MM.1S (cell line): Measurements from ENCODE around the gene C12orf75.
"Not testable (repeated sequence)": the region's sequence is repeated elsewhere in the genome, so short reads cannot be mapped to it uniquely, and the experiment has no call there.

Experiments used
- DNase-seq: peaks from one replicate; pipeline ENCODE4 v3.0.0-alpha.2; 2015
- H2AFZ ChIP-seq: fragments of 300-600 bp; sonication (generic); 2 replicates; pipeline ENCODE4 v1.6.0; 2016; ENCODE audit warnings: antibody characterized with exemption, low read length
- H3F3A ChIP-seq: fragments of 300-600 bp; sonication (generic); 2 replicates; pipeline ENCODE4 v1.6.1; 2016; ENCODE audit warnings: mild to moderate bottlenecking, antibody characterized with exemption, low read length, moderate library complexity, mixed read lengths; ENCODE audit not compliant: insufficient read depth
- H3K27ac ChIP-seq: fragments of 300-600 bp; sonication (generic); 2 replicates; pipeline ENCODE4 v1.5.1; 2016; ENCODE audit warnings: mild to moderate bottlenecking, low read length
- H3K27me3 ChIP-seq: fragments of 300-600 bp; sonication (generic); replicated peaks from 2 replicates; pipeline ENCODE4 v1.6.0; 2016; ENCODE audit warnings: low read length; ENCODE audit not compliant: insufficient read depth
- H3K36me3 ChIP-seq: fragments of 300-600 bp; sonication (generic); replicated peaks from 2 replicates; pipeline ENCODE4 v1.6.1; 2016; ENCODE audit warnings: mild to moderate bottlenecking, low read length, mixed read lengths; ENCODE audit not compliant: insufficient read depth
- H3K4me1 ChIP-seq: fragments of 300-600 bp; sonication (generic); 2 replicates; pipeline ENCODE4 v1.6.1; 2016; ENCODE audit warnings: low read length, mixed read lengths
- H3K4me2 ChIP-seq: fragments of 300-600 bp; sonication (generic); 2 replicates; pipeline ENCODE4 v1.6.0; 2016; ENCODE audit warnings: low read depth, low read length
- H3K4me3 ChIP-seq: fragments of 300-600 bp; sonication (generic); 2 replicates; pipeline ENCODE4 v1.5.1; 2016; ENCODE audit warnings: low read length, mixed read lengths
- H3K79me2 ChIP-seq: fragments of 300-600 bp; sonication (generic); 2 replicates; pipeline ENCODE4 v1.6.1; 2016; ENCODE audit warnings: mixed run types, low read length, mixed read lengths
- H3K9ac ChIP-seq: fragments of 300-600 bp; sonication (generic); 2 replicates; pipeline ENCODE4 v1.6.1; 2016; ENCODE audit warnings: low read length, mixed read lengths
- H3K9me2 ChIP-seq: fragments of 300-600 bp; sonication (generic); replicated peaks from 2 replicates; pipeline ENCODE4 v1.6.1; 2016; ENCODE audit warnings: mild to moderate bottlenecking, low read length, mixed read lengths; ENCODE audit not compliant: insufficient read depth
- H3K9me3 ChIP-seq: fragments of 300-600 bp; sonication (generic); replicated peaks from 2 replicates; pipeline ENCODE4 v1.6.1; 2016; ENCODE audit warnings: mild to moderate bottlenecking, low read length, mixed read lengths; ENCODE audit not compliant: insufficient read depth
- H4K20me1 ChIP-seq: fragments of 300-600 bp; sonication (generic); 2 replicates; pipeline ENCODE4 v1.6.1; 2016; ENCODE audit warnings: mild to moderate bottlenecking, low read length, moderate library complexity, mixed read lengths; ENCODE audit not compliant: insufficient read depth

The C12orf75 gene

DNA sequence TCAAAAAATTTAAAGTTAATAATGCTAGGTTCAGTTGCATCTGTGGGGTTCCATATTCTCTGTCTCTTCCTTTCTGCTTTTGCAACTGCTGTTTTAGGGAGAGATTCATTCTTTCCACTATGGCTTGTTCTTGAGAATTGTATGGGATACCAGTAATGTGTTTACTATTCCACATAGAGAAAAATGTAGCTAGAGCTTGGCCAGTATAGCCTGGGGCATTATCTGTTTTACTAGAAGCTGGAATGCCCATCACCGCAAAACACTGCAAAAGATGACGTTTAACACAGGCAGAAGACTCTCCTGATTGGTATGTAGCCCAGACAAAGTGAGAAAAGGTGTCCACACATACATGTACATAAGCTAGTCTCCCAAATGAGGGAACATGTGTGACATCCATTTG is 25.9 kb upstream of the C12orf75 start:
- DNase-seq, H3F3A ChIP-seq, H3K79me2 ChIP-seq, H2AFZ ChIP-seq, H3K4me3 ChIP-seq, H3K9ac ChIP-seq, H3K9me2 ChIP-seq, H3K27me3 ChIP-seq, H3K4me2 ChIP-seq, H3K4me1 ChIP-seq, H3K36me3 ChIP-seq, H4K20me1 ChIP-seq, H3K9me3 ChIP-seq, H3K27ac ChIP-seq: not testable (repeated sequence)

DNA sequence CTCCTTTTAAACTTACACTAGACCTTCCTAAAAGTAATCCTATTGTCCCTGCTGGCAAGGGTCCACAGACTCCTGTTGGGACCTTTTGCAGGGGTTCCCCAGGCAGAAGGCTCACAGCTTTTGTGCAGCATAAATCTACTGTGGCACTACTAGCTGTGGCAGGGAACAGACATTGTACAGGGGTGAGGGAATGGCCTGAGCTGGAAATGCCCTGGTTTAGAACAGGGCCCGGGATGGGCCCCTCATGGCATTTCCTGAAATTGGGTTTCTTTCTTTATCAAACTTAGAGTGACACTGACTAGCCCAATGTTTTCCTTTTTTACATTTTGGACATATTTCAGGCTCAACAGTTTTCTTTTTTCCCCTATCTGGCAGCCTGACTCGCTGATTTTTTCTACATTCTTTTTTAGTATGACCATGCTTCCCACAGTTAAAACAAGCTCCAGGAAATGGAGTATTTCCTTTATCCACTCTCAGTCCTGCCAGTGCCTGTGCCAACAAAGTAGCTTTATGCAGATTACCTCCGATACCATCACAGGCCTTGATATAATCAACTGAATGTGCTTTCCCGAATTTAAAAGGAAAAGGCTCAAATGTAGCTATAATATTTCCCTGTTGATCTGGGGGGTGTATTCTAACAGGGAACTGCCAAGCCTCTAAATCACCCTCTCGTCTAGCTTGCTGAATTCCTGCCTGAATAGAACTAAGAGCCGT is 22.7 kb upstream of the C12orf75 start:
- not testable (repeated sequence) for H3K4me3 ChIP-seq, H3F3A ChIP-seq, H3K36me3 ChIP-seq, H3K27ac ChIP-seq, H3K4me2 ChIP-seq, H3K9ac ChIP-seq, H3K4me1 ChIP-seq, H3K9me2 ChIP-seq, H3K27me3 ChIP-seq, H4K20me1 ChIP-seq, H3K9me3 ChIP-seq, DNase-seq, H3K79me2 ChIP-seq, H2AFZ ChIP-seq

DNA sequence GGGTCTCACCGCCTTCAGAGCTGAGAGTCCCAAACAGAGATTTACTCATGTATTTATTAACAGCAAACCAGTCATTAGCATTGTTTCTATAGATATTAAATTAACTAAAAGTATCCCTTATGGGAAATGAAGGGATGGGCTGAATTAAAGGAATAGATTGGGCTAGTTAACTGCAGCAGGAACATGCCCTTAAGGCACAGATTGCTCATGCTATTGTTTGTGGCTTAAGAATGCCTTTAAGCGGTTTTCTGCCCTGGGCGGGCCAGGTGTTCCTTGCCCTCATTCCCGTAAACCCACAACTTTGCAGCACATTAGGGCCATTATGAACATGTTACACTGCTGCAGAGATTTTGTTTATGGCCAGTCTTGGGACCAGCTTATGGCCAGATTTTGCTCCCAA is 21.7 kb upstream of the C12orf75 start:
- not testable (repeated sequence) for H3F3A ChIP-seq, H3K79me2 ChIP-seq, H3K4me3 ChIP-seq, DNase-seq, H3K9ac ChIP-seq, H3K9me2 ChIP-seq, H3K4me2 ChIP-seq, H3K9me3 ChIP-seq, H4K20me1 ChIP-seq, H3K27me3 ChIP-seq, H3K4me1 ChIP-seq, H3K36me3 ChIP-seq, H2AFZ ChIP-seq, H3K27ac ChIP-seq

DNA sequence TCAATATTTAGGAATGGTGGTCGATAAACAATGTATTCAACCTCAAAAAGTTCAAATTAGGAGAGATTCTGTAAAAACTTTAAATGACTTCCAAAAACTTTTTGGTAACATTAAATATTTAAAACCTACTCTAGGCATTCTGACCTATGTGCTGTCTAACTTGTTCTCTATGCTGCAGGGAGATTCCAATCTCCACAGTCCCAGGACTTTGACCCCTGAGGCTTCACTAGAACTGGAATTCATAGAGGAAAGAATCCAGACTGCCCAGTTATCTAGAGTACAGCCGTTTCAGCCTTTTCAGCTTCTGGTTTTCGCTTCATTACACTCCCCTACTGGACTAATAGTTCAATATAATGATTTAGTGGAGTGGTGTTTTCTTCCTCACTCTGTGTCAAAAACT is 21.1 kb upstream of the C12orf75 start:
- H3K9me2 ChIP-seq, H3K4me3 ChIP-seq, H3K79me2 ChIP-seq, H3K9me3 ChIP-seq, H3F3A ChIP-seq, DNase-seq, H3K27me3 ChIP-seq, H3K27ac ChIP-seq, H2AFZ ChIP-seq, H3K36me3 ChIP-seq, H3K4me2 ChIP-seq, H4K20me1 ChIP-seq, H3K4me1 ChIP-seq, H3K9ac ChIP-seq: not testable (repeated sequence)

DNA sequence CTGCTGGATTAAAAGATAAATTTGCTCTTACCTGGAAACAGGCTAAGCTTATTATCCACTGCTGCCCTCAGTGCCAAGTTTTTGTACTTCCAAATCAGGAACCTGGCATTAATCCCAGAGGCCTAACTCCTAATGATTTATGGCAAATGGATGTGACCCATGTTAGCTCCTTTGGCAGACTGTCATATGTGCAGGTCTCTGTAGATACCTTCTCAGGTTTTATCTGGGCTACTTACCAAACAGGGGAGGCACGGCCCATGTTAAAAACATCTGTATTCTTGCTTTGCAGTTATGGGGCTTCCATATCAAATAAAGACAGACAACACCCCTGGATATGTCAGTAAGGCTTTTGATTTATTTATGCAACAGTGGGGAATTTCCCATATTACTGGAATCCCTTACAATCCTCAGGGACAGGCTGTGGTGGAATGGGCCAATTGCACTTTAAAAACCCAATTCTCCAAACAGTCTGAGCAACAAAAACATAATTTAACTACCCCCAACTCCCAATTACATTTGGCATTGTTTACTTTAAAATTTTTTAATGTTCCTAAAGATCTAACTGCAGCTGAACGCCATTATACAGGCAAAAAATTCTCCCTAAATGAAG is 19.9 kb upstream of the C12orf75 start:
- H3K79me2 ChIP-seq, H3K4me2 ChIP-seq, H3K27ac ChIP-seq, H3K9me3 ChIP-seq, H4K20me1 ChIP-seq, H3K4me3 ChIP-seq, H2AFZ ChIP-seq, H3K9me2 ChIP-seq, DNase-seq, H3K4me1 ChIP-seq, H3K9ac ChIP-seq, H3F3A ChIP-seq, H3K27me3 ChIP-seq, H3K36me3 ChIP-seq: not testable (repeated sequence)

DNA sequence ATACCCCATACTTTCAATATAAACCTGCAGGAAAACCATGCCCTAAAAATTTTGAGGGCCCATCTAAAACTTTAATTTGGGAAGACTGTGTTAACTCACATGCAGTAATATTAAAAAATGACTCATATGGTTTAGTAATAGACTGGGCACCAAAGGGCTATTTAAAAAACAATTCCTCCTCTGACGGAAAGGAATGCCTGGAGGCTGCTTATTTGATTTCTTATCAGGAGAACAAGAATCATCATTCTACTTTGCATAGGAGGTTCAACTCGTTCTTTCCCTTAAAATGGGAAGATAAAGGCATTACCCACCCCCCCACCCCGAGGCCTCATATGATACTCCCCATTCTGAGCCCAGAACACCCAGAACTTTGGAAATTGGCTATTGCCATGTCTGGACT is 18.6 kb upstream of the C12orf75 start:
- not testable (repeated sequence) for H3K36me3 ChIP-seq, DNase-seq, H3K4me3 ChIP-seq, H2AFZ ChIP-seq, H3F3A ChIP-seq, H3K27me3 ChIP-seq, H3K9ac ChIP-seq, H3K4me2 ChIP-seq, H3K79me2 ChIP-seq, H3K27ac ChIP-seq, H3K9me2 ChIP-seq, H3K4me1 ChIP-seq, H4K20me1 ChIP-seq, H3K9me3 ChIP-seq

DNA sequence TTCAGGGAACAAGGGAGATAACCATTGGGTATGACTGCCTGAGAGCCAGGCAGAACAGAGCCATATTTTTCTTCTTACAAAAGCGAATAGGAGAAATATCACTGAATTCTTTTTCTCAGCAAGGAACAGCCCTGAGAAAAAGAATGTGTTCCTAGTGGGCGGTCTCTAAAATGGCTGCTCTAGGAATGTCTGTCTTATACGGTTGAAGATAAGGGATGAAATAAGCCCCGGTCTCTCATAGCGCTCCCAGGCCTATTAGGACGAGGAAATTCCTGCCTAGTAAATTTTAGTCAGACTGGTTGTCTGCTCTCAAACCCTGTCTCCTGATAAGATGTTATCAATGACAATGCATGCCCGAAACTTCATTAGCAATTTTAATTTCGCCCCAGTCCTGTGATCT is 16.7 kb upstream of the C12orf75 start:
- not testable (repeated sequence) for H3F3A ChIP-seq, H3K4me2 ChIP-seq, H3K9me2 ChIP-seq, H3K4me3 ChIP-seq, H3K79me2 ChIP-seq, H3K9me3 ChIP-seq, H3K36me3 ChIP-seq, H4K20me1 ChIP-seq, H3K27me3 ChIP-seq, H2AFZ ChIP-seq, H3K9ac ChIP-seq, H3K4me1 ChIP-seq, H3K27ac ChIP-seq, DNase-seq
